Measurements from ENCODE around the gene SHMT2. TPM values are rescaled to one million over a fixed set of nuclear protein-coding genes. Genes with fewer than 3 reads are reported as not detected.

SHMT2 gene
- total RNA-seq, 1 experiment from 2014 or later, result 67.1 TPM

DNA sequence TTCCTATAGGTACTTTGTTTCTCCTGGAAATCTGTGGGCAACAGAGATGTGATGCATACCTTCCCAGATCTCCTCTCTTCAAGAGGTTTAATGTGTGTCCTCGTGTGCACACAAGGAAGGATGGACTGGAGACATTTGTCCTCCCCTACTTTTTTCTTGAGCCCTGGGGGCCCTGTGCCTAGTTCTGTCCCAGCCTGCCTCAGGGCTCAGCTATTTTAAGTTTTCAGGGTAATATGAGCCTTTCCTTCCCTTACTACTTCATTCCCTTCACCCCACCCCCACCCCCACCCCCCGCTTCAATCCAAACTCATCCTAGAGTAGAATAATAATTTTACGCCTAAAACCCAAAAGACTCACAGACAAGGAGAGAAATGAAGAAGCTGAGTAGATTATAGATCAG is 21.0 kb downstream of the SHMT2 start:
- ChIA-PET CTCF (interaction anchor here (0.6 kb wide), 1 partner anchor 141 kb away, joined by 11 read pairs; no protein-coding TSS in a partner anchor), POLR2A (no interaction called here)

DNA sequence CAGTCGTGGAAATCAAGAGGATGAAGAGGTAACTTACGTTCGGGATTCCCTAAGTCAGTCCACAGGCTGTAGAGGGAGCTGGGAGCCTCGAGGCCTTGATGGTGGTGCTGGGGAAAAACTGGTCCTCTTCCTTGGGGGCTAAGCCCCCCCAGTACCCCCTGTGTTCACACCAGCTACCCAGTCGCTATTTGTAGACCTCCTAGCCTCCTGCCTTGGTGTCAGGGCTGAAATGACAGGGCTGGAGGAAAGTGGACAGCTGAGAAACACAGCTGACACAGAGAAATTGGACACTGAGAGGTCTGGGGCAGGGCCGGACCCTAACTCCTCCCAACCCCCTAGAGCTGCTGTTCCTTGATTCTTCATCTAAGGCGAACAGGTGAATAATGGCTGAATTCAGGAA is 21.4 kb downstream of the SHMT2 start, which contains the start of gene STAC3:
STAC3 (minus strand) TSS at position 232 of the 400 bp plus-strand sequence. CDS start 1,551 bp downstream, outside the sequence.
- ATAC-seq (no peak), DNase-seq (ENCODE audit: low read depth, low spot score) (no peak)
- Histone ChIP-seq H3K36me3 (ENCODE audit: control insufficient read depth, insufficient read depth, low read length) (no peaks in the 10 kb centered on the region), H3K27ac (ENCODE audit: low read length) (no peak within 1 kb of the TSS), H3K27me3 (ENCODE audit: control insufficient read depth, insufficient read depth, low read length) (no peaks in the 10 kb centered on the region), H3K4me1 (ENCODE audit: control insufficient read depth, insufficient read depth, low read length) (no peaks in the 10 kb centered on the region), H3K9me3 (ENCODE audit: control insufficient read depth, insufficient read depth, low read depth, low read length) (no peaks in the 10 kb centered on the region), H3K4me3 (ENCODE audit: low read depth in 2 of 2, low read length in 2 of 2) (no peak within 1 kb of the TSS)
- BruUV-seq (replicated peaks), result no TSS peak
- ChIA-PET POLR2A (interaction anchor here (0.6 kb wide), 1 partner anchor 38 kb away, joined by 6 read pairs; no protein-coding TSS in a partner anchor), CTCF (interaction anchor here (0.7 kb wide), 1 partner anchor 202 kb away, joined by 3 read pairs; no protein-coding TSS in a partner anchor)
- TF ChIP-seq POLR2AphosphoS5 (IDR thresholded peaks at IDR 0.05; ENCODE audit: low read depth, low read length) (no peak), SIN3A (IDR thresholded peaks at IDR 0.05; ENCODE audit: borderline replicate concordance, insufficient read depth, low read depth, low read length) (no peak), TCF7L2 (IDR thresholded peaks at IDR 0.05; ENCODE audit: low read depth, low read length) (no peak)
- TF ChIP-seq, protein P1, sequence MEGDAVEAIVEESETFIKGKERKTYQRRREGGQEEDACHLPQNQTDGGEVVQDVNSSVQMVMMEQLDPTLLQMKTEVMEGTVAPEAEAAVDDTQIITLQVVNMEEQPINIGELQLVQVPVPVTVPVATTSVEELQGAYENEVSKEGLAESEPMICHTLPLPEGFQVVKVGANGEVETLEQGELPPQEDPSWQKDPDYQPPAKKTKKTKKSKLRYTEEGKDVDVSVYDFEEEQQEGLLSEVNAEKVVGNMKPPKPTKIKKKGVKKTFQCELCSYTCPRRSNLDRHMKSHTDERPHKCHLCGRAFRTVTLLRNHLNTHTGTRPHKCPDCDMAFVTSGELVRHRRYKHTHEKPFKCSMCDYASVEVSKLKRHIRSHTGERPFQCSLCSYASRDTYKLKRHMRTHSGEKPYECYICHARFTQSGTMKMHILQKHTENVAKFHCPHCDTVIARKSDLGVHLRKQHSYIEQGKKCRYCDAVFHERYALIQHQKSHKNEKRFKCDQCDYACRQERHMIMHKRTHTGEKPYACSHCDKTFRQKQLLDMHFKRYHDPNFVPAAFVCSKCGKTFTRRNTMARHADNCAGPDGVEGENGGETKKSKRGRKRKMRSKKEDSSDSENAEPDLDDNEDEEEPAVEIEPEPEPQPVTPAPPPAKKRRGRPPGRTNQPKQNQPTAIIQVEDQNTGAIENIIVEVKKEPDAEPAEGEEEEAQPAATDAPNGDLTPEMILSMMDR (IDR thresholded peaks at IDR 0.05), result no peak
- TF ChIP-seq, protein P2, sequence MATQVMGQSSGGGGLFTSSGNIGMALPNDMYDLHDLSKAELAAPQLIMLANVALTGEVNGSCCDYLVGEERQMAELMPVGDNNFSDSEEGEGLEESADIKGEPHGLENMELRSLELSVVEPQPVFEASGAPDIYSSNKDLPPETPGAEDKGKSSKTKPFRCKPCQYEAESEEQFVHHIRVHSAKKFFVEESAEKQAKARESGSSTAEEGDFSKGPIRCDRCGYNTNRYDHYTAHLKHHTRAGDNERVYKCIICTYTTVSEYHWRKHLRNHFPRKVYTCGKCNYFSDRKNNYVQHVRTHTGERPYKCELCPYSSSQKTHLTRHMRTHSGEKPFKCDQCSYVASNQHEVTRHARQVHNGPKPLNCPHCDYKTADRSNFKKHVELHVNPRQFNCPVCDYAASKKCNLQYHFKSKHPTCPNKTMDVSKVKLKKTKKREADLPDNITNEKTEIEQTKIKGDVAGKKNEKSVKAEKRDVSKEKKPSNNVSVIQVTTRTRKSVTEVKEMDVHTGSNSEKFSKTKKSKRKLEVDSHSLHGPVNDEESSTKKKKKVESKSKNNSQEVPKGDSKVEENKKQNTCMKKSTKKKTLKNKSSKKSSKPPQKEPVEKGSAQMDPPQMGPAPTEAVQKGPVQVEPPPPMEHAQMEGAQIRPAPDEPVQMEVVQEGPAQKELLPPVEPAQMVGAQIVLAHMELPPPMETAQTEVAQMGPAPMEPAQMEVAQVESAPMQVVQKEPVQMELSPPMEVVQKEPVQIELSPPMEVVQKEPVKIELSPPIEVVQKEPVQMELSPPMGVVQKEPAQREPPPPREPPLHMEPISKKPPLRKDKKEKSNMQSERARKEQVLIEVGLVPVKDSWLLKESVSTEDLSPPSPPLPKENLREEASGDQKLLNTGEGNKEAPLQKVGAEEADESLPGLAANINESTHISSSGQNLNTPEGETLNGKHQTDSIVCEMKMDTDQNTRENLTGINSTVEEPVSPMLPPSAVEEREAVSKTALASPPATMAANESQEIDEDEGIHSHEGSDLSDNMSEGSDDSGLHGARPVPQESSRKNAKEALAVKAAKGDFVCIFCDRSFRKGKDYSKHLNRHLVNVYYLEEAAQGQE (IDR thresholded peaks at IDR 0.05; ENCODE audit: insufficient read depth in 1 of 2, low read depth in 2 of 2, low read length in 1 of 2), result no peak
- intact Hi-C loops (cut with micrococcal nuclease; ENCODE audit: unreplicated experiment) (no loop called here), in situ Hi-C loops (cut with HindIII; ENCODE audit: low pct_unique_long_range_greater_than_20kb, low sequenced_read_pairs) (no loop called here)

More for the DNA sequence above, 21.0 kb downstream of the SHMT2 start:
- intact Hi-C loops (cut with micrococcal nuclease; ENCODE audit: unreplicated experiment), result no loop called here
- ATAC-seq (no peak), DNase-seq (ENCODE audit: low read depth, low spot score) (no peak)
- H3K36me3 ChIP-seq (ENCODE audit: control insufficient read depth, insufficient read depth, low read length), result no peaks in the 10 kb centered on the region
- no peak overlapping the region for H3K4me3 ChIP-seq (ENCODE audit: low read depth in 2 of 2, low read length in 2 of 2)
- no peaks in the 10 kb centered on the region for H3K4me1 ChIP-seq (ENCODE audit: control insufficient read depth, insufficient read depth, low read length)
- H3K27me3 ChIP-seq (ENCODE audit: control insufficient read depth, insufficient read depth, low read length), result no peaks in the 10 kb centered on the region
- no TSS peak for BruUV-seq (replicated peaks)
- no peak overlapping the region for H3K27ac ChIP-seq (ENCODE audit: low read length)
- in situ Hi-C loops (cut with HindIII; ENCODE audit: low pct_unique_long_range_greater_than_20kb, low sequenced_read_pairs), result no loop called here
- H3K9me3 ChIP-seq (ENCODE audit: control insufficient read depth, insufficient read depth, low read depth, low read length), result no peaks in the 10 kb centered on the region
- TF ChIP-seq, protein P1 (IDR thresholded peaks at IDR 0.05), result no peak
- TF ChIP-seq, protein P2 (IDR thresholded peaks at IDR 0.05; ENCODE audit: insufficient read depth in 1 of 2, low read depth in 2 of 2, low read length in 1 of 2), result no peak
- no peak for TF ChIP-seq POLR2AphosphoS5 (IDR thresholded peaks at IDR 0.05; ENCODE audit: low read depth, low read length)
- no peak for TF ChIP-seq SIN3A (IDR thresholded peaks at IDR 0.05; ENCODE audit: borderline replicate concordance, insufficient read depth, low read depth, low read length)
- TF ChIP-seq TCF7L2 (IDR thresholded peaks at IDR 0.05; ENCODE audit: low read depth, low read length), result no peak

All from Panc1 (cell line).